ENCODE data around the gene TMEM242.

The TMEM242 gene

DNA sequence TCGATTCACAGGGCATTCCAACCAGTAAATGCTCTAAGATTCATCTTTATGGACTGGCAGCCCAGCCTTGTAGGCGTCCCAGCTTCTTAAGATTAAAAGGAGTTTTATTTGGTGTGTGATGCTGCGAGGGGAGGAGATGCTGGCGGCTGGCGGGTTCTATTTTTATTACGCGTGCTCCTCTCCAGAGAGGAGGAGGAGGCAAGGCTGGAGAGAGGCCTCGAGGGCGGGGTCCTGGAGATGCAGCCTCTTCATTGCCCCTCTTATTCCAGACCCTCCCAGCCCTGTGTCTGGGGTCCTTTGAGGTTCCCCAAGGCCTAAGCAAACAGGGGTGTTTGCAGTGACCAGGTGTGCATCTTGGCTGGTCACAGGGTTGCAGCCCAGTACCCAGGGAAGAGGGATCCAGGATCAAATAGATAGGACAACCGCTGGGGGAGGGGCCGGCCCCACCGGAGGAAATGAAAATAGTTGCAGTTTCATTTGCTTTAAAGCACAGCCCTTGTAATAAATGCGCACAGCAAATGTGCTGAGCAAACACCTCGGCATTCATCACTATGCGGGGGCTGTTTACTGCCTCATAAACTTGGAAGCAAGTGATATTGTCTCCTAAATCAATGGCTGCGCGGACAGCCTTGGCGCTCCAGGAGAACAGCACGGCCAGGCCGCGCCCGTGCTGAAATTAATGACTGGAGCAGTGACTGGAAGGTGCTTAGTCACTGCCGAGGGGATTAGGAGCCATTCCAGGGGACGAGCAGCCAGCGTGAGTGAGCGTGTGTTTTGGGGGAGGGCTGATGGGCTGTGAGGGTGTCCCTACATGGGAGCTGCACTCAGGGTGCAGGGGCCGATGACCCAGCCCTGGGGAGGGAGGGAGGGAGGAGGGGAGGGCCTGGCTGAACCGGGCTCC is 83.0 kb downstream of the TMEM242 start (continued):
- TF ChIP-seq ZFP37 (tag by site-specific recombination; IDR thresholded peaks at IDR 0.05): 0 out of 2 replicates have a peak, but pooled peaks have one; percentile 13
- TF ChIP-seq, protein P1, sequence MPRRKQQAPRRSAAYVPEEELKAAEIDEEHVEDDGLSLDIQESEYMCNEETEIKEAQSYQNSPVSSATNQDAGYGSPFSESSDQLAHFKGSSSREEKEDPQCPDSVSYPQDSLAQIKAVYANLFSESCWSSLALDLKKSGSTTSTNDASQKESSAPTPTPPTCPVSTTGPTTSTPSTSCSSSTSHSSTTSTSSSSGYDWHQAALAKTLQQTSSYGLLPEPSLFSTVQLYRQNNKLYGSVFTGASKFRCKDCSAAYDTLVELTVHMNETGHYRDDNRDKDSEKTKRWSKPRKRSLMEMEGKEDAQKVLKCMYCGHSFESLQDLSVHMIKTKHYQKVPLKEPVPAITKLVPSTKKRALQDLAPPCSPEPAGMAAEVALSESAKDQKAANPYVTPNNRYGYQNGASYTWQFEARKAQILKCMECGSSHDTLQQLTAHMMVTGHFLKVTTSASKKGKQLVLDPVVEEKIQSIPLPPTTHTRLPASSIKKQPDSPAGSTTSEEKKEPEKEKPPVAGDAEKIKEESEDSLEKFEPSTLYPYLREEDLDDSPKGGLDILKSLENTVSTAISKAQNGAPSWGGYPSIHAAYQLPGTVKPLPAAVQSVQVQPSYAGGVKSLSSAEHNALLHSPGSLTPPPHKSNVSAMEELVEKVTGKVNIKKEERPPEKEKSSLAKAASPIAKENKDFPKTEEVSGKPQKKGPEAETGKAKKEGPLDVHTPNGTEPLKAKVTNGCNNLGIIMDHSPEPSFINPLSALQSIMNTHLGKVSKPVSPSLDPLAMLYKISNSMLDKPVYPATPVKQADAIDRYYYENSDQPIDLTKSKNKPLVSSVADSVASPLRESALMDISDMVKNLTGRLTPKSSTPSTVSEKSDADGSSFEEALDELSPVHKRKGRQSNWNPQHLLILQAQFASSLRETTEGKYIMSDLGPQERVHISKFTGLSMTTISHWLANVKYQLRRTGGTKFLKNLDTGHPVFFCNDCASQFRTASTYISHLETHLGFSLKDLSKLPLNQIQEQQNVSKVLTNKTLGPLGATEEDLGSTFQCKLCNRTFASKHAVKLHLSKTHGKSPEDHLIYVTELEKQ (tag by site-specific recombination; IDR thresholded peaks at IDR 0.05; ENCODE audit: borderline replicate concordance): no peak; the same call in 1 of the 2 replicates
- TF ChIP-seq KLF9 (tag by site-specific recombination; IDR thresholded peaks at IDR 0.05; ENCODE audit: low read depth): peak; percentile 43
- TF ChIP-seq, protein P2, sequence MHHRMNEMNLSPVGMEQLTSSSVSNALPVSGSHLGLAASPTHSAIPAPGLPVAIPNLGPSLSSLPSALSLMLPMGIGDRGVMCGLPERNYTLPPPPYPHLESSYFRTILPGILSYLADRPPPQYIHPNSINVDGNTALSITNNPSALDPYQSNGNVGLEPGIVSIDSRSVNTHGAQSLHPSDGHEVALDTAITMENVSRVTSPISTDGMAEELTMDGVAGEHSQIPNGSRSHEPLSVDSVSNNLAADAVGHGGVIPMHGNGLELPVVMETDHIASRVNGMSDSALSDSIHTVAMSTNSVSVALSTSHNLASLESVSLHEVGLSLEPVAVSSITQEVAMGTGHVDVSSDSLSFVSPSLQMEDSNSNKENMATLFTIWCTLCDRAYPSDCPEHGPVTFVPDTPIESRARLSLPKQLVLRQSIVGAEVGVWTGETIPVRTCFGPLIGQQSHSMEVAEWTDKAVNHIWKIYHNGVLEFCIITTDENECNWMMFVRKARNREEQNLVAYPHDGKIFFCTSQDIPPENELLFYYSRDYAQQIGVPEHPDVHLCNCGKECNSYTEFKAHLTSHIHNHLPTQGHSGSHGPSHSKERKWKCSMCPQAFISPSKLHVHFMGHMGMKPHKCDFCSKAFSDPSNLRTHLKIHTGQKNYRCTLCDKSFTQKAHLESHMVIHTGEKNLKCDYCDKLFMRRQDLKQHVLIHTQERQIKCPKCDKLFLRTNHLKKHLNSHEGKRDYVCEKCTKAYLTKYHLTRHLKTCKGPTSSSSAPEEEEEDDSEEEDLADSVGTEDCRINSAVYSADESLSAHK (tag by site-specific recombination; IDR thresholded peaks at IDR 0.05): peak; percentile 81
- peak; percentile 87 for TF ChIP-seq ZFHX2 (tag by site-specific recombination; conservative IDR thresholded peaks at IDR 0.05)
- TF ChIP-seq TRIM28 (IDR thresholded peaks at IDR 0.05; ENCODE audit: borderline replicate concordance, low read length): peak; percentile 32; the same call in 1 of the 2 replicates
- TF ChIP-seq, protein P3, sequence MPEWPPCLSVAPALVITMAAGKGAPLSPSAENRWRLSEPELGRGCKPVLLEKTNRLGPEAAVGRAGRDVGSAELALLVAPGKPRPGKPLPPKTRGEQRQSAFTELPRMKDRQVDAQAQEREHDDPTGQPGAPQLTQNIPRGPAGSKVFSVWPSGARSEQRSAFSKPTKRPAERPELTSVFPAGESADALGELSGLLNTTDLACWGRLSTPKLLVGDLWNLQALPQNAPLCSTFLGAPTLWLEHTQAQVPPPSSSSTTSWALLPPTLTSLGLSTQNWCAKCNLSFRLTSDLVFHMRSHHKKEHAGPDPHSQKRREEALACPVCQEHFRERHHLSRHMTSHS (tag by site-specific recombination; IDR thresholded peaks at IDR 0.05): 0 out of 2 replicates have a peak, but pooled peaks have one; percentile 56
- peak; percentile 52; the same call in 1 of the 2 replicates for TF ChIP-seq HOXD13 (CRISPR knock-in tag; IDR thresholded peaks at IDR 0.05; ENCODE audit: borderline replicate concordance)
- peak; percentile 45; the same call in 1 of the 2 replicates for TF ChIP-seq ZNF600 (tag by site-specific recombination; IDR thresholded peaks at IDR 0.05)
- no peak for TF ChIP-seq ZFP41 (tag by site-specific recombination; IDR thresholded peaks at IDR 0.05; ENCODE audit: borderline replicate concordance)
- TF ChIP-seq GLIS1 (tag by site-specific recombination; IDR thresholded peaks at IDR 0.05): peak; percentile 95
- peak; percentile 67 for TF ChIP-seq ZBTB8A (tag by site-specific recombination; IDR thresholded peaks at IDR 0.05)
- TF ChIP-seq KLF16 (tag by site-specific recombination; IDR thresholded peaks at IDR 0.05): peak; percentile 66
- TF ChIP-seq, protein P4, sequence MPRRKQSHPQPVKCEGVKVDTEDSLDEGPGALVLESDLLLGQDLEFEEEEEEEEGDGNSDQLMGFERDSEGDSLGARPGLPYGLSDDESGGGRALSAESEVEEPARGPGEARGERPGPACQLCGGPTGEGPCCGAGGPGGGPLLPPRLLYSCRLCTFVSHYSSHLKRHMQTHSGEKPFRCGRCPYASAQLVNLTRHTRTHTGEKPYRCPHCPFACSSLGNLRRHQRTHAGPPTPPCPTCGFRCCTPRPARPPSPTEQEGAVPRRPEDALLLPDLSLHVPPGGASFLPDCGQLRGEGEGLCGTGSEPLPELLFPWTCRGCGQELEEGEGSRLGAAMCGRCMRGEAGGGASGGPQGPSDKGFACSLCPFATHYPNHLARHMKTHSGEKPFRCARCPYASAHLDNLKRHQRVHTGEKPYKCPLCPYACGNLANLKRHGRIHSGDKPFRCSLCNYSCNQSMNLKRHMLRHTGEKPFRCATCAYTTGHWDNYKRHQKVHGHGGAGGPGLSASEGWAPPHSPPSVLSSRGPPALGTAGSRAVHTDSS (tag by site-specific recombination; IDR thresholded peaks at IDR 0.05): peak; percentile 33; the same call in 1 of the 2 replicates
- TF ChIP-seq ZFP69B (tag by site-specific recombination; IDR thresholded peaks at IDR 0.05): peak; percentile 76; the same call in 1 of the 2 replicates
- no peak for TF ChIP-seq ZNF585B (tag by site-specific recombination; IDR thresholded peaks at IDR 0.05)
- TF ChIP-seq, protein P5, sequence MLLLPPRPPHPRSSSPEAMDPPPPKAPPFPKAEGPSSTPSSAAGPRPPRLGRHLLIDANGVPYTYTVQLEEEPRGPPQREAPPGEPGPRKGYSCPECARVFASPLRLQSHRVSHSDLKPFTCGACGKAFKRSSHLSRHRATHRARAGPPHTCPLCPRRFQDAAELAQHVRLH (tag by site-specific recombination; IDR thresholded peaks at IDR 0.05): peak; percentile 55; the same call in 1 of the 2 replicates
- TF ChIP-seq OSR2 (tag by site-specific recombination; IDR thresholded peaks at IDR 0.05): peak; percentile 48
- TF ChIP-seq FEZF1 (tag by site-specific recombination; IDR thresholded peaks at IDR 0.05): peak; percentile 83
- TF ChIP-seq, protein P6, sequence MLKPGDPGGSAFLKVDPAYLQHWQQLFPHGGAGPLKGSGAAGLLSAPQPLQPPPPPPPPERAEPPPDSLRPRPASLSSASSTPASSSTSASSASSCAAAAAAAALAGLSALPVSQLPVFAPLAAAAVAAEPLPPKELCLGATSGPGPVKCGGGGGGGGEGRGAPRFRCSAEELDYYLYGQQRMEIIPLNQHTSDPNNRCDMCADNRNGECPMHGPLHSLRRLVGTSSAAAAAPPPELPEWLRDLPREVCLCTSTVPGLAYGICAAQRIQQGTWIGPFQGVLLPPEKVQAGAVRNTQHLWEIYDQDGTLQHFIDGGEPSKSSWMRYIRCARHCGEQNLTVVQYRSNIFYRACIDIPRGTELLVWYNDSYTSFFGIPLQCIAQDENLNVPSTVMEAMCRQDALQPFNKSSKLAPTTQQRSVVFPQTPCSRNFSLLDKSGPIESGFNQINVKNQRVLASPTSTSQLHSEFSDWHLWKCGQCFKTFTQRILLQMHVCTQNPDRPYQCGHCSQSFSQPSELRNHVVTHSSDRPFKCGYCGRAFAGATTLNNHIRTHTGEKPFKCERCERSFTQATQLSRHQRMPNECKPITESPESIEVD (tag by site-specific recombination; IDR thresholded peaks at IDR 0.05): peak; percentile 46; the same call in 1 of the 2 replicates
- TF ChIP-seq, protein P7, sequence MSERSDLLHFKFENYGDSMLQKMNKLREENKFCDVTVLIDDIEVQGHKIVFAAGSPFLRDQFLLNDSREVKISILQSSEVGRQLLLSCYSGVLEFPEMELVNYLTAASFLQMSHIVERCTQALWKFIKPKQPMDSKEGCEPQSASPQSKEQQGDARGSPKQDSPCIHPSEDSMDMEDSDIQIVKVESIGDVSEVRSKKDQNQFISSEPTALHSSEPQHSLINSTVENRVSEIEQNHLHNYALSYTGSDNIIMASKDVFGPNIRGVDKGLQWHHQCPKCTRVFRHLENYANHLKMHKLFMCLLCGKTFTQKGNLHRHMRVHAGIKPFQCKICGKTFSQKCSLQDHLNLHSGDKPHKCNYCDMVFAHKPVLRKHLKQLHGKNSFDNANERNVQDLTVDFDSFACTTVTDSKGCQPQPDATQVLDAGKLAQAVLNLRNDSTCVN (tag by site-specific recombination; optimal IDR thresholded peaks at IDR 0.05): peak; percentile 54
- TF ChIP-seq, protein P8, sequence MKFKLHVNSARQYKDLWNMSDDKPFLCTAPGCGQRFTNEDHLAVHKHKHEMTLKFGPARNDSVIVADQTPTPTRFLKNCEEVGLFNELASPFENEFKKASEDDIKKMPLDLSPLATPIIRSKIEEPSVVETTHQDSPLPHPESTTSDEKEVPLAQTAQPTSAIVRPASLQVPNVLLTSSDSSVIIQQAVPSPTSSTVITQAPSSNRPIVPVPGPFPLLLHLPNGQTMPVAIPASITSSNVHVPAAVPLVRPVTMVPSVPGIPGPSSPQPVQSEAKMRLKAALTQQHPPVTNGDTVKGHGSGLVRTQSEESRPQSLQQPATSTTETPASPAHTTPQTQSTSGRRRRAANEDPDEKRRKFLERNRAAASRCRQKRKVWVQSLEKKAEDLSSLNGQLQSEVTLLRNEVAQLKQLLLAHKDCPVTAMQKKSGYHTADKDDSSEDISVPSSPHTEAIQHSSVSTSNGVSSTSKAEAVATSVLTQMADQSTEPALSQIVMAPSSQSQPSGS (tag by site-specific recombination; IDR thresholded peaks at IDR 0.05; ENCODE audit: low read depth): peak; percentile 23; the same call in 1 of the 2 replicates
